ENCODE measurements around the gene ETAA1.

The ETAA1 gene

GRCh38 chr2:67397143-67397986 is at the start of gene ETAA1:
Gene ETAA1, plus strand, starts transcription at chr2:67397333. Its CDS starts 116 bp downstream, at chr2:67397449.
- FAIRE-seq: peak; percentile 56

- FAIRE-seq: no peak
Measured at GRCh38 chr2:67366832-67367412, 30.2 kb upstream of the ETAA1 start.

- no peak for FAIRE-seq
Measured at GRCh38 chr2:67374481-67374880, 22.7 kb upstream of the ETAA1 start.

GRCh38 chr2:67374949-67375348 is 22.2 kb upstream of the ETAA1 start:
- FAIRE-seq: no peak

GRCh38 chr2:67378555-67378954 is 18.6 kb upstream of the ETAA1 start:
- FAIRE-seq: peak; percentile 85

- FAIRE-seq: no peak
Measured at GRCh38 chr2:67379048-67379447, 18.1 kb upstream of the ETAA1 start.

GRCh38 chr2:67384123-67384822 is 12.9 kb upstream of the ETAA1 start:
- FAIRE-seq: peak; percentile 79

- no peak for FAIRE-seq
Measured at GRCh38 chr2:67388680-67389079, 8.5 kb upstream of the ETAA1 start.

GRCh38 chr2:67389286-67389685 is 7.8 kb upstream of the ETAA1 start:
- FAIRE-seq: no peak

- no peak for FAIRE-seq
Measured at GRCh38 chr2:67389788-67390187, 7.3 kb upstream of the ETAA1 start.

- FAIRE-seq: no peak
Measured at GRCh38 chr2:67393237-67393636, 3.9 kb upstream of the ETAA1 start.

- no peak for FAIRE-seq
Measured at GRCh38 chr2:67394734-67395133, 2.4 kb upstream of the ETAA1 start.

GRCh38 chr2:67399144-67399543 is 2.0 kb downstream of the ETAA1 start:
- no peak for FAIRE-seq

GRCh38 chr2:67399831-67400489 is 2.8 kb downstream of the ETAA1 start:
- FAIRE-seq: no peak

GRCh38 chr2:67400560-67401485 is 3.7 kb downstream of the ETAA1 start:
- no peak for FAIRE-seq

GRCh38 chr2:67408346-67408745 is 11.2 kb downstream of the ETAA1 start:
- peak; percentile 13 for FAIRE-seq

GRCh38 chr2:67412424-67412823 is 15.3 kb downstream of the ETAA1 start:
- no peak for FAIRE-seq

GRCh38 chr2:67414867-67415266 is 17.7 kb downstream of the ETAA1 start:
- no peak for FAIRE-seq

GRCh38 chr2:67416136-67416535 is 19.0 kb downstream of the ETAA1 start:
- FAIRE-seq: peak; percentile 81

GRCh38 chr2:67423489-67423888 is 26.4 kb downstream of the ETAA1 start:
- no peak for FAIRE-seq

- FAIRE-seq: no peak
Measured at GRCh38 chr2:67436221-67436620, 39.1 kb downstream of the ETAA1 start.

GRCh38 chr2:67437114-67437513 is 40.0 kb downstream of the ETAA1 start:
- no peak for FAIRE-seq
